ENCODE data around the gene TTC33.
"Not testable (repeated sequence)": the region's sequence is repeated elsewhere in the genome, so short reads cannot be mapped to it uniquely, and the experiment has no call there.

The TTC33 gene

GRCh38 chr5:40779561-40779960 is 23.8 kb upstream of the TTC33 start:
- DNase-seq = no peak

GRCh38 chr5:40778133-40778532 is 22.4 kb upstream of the TTC33 start:
- DNase-seq = no peak

GRCh38 chr5:40776658-40776977 is 20.9 kb upstream of the TTC33 start:
- DNase-seq = no peak

- DNase-seq = no peak
Observed at GRCh38 chr5:40775846-40776657, 20.3 kb upstream of the TTC33 start.

GRCh38 chr5:40775085-40775845 is 19.5 kb upstream of the TTC33 start:
- no peak for DNase-seq

GRCh38 chr5:40774623-40775022 is 18.9 kb upstream of the TTC33 start:
- DNase-seq = no peak

- DNase-seq = no peak
Observed at GRCh38 chr5:40770764-40771163, 15.0 kb upstream of the TTC33 start.

GRCh38 chr5:40762705-40763104 is 6.9 kb upstream of the TTC33 start:
- DNase-seq = no peak

- DNase-seq = no peak
Observed at GRCh38 chr5:40757400-40757799, 1.6 kb upstream of the TTC33 start.

GRCh38 chr5:40755093-40755406 is 711 bp downstream of the TTC33 start:
- DNase-seq = peak; percentile 72

- DNase-seq = no peak
Observed at GRCh38 chr5:40754381-40755092, 1.2 kb downstream of the TTC33 start.

- no peak for DNase-seq
Observed at GRCh38 chr5:40746703-40747102, 9.1 kb downstream of the TTC33 start.

GRCh38 chr5:40743771-40744170 is 12.0 kb downstream of the TTC33 start:
- DNase-seq = no peak

GRCh38 chr5:40738502-40738901 is 17.3 kb downstream of the TTC33 start:
- DNase-seq = no peak

GRCh38 chr5:40736103-40736875 is 19.5 kb downstream of the TTC33 start:
- DNase-seq = no peak

GRCh38 chr5:40735609-40736008 is 20.2 kb downstream of the TTC33 start:
- DNase-seq = no peak

GRCh38 chr5:40734986-40735385 is 20.8 kb downstream of the TTC33 start:
- no peak for DNase-seq

- no peak for DNase-seq
Observed at GRCh38 chr5:40733879-40734563, 21.7 kb downstream of the TTC33 start.

- DNase-seq = no peak
Observed at GRCh38 chr5:40733434-40733833, 22.3 kb downstream of the TTC33 start.

GRCh38 chr5:40722497-40722911 is 33.3 kb downstream of the TTC33 start:
- not testable (repeated sequence) for DNase-seq

GRCh38 chr5:40720069-40720468 is 35.7 kb downstream of the TTC33 start:
- no peak for DNase-seq

- DNase-seq = no peak
Observed at GRCh38 chr5:40717281-40717680, 38.5 kb downstream of the TTC33 start.

- no peak for DNase-seq
Observed at GRCh38 chr5:40716590-40716989, 39.2 kb downstream of the TTC33 start.
